ENCODE data around the gene EHBP1.

- TF ChIP-seq SP2 (tag by site-specific recombination; IDR thresholded peaks at IDR 0.05) (no peak), YY1 (tag by site-specific recombination; IDR thresholded peaks at IDR 0.05) (no peak), ZBTB20 (tag by site-specific recombination; IDR thresholded peaks at IDR 0.05) (no peak), CTCF (tag by site-specific recombination; IDR thresholded peaks at IDR 0.05) (no peak), ZNF449 (tag by site-specific recombination; IDR thresholded peaks at IDR 0.05) (no peak), PATZ1 (tag by site-specific recombination; IDR thresholded peaks at IDR 0.05) (no peak), PRDM6 (tag by site-specific recombination; IDR thresholded peaks at IDR 0.05) (no peak), ZNF600 (tag by site-specific recombination; IDR thresholded peaks at IDR 0.05) (no peak), ZNF138 (tag by site-specific recombination; IDR thresholded peaks at IDR 0.05; ENCODE audit: borderline replicate concordance) (no peak), ZNF660 (tag by site-specific recombination; IDR thresholded peaks at IDR 0.05) (no peak), TRIM28 (IDR thresholded peaks at IDR 0.05; ENCODE audit: borderline replicate concordance, low read length) (no peak)
Observed at GRCh38 chr2:62662554-62662953, 43.0 kb upstream of the EHBP1 start.
